ENCODE results near the gene FCMR.

The FCMR gene

DNA sequence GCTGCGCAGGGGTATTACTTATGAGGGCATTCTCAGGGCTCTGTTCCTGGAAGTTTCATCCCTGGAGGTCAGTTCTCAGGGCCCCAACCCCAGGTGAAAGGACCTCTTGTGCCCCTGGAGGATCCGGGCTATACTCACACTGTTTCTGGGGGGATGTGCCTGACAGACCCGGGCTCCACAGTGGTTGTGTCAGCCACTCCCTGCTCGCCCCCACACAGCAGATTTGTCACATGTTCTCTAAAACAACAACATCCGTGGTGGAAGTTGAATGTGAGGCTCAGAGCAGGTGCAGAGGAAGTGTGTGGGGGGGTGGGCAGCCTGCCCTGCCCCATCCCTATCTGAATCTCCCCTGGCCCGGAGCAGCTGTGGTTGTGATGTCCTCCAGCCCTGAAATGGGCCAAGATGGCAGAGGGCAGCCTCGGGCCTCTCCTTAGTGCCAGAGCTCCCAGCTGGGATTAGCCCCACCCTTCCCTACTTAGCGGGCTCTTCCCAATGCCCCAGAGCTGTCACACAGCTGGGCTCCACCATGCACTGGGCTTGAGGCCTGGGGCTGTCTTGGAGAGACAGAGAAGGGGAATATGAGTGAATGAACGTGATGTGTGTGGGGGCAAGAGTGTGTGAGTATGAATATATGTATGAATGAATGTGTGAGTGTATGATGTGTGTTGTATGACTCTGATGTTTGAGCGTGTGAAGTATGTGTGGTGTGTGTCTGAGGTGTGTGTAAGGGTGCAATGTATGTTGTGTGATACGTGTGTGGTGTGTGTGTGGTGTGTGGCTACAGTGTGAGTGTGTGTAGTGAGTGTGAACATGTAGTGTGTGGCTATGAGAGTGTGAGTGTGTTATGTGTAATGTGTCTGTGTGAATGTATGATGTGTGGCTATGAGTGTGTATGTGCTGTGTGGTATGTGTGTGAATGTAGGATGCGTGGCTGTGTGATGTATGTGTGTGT is 1.5 kb upstream of the FCMR start:
- DNase-seq: peak; percentile 60 to 88

DNA sequence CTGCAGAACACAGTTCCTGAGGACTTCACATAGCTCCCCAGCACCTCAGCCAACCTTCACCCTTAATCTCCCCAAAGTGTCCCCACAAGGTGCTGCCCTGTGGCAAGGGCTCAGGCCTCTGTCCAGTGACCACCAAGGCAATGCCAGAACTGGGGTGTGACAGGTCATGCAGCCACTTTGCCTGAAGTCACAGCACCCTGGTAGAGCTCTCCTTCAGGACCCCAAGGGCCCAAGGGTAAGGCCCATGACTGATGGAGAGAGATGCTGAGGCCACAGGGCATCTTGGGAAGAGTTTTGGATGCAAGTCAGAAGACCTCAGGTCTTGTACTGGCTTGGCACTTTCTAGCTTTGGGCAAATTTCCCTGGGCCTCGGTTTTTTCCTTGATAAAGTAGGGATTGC is 783 bp upstream of the FCMR start:
- DNase-seq: no peak

DNA sequence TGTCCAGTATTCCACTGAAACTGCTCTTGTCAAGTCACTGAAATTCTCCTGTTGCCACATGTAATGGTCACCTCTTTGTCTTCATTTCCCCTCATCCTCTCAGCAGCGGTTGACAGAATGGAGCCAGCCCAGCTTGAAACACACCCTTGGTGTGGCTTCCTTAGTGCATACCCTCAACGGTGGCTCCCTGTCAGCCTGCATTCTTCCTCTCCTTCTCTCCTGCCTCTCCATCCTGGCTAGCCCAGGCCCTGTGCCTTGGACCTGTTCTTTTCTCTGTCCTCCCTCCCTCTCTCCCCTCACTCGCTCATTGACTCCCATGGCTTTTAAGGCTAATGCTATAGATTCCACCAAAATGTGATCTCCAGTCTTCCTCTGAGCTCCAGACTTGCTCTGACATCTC is 3.7 kb downstream of the FCMR start:
- DNase-seq: no peak

DNA sequence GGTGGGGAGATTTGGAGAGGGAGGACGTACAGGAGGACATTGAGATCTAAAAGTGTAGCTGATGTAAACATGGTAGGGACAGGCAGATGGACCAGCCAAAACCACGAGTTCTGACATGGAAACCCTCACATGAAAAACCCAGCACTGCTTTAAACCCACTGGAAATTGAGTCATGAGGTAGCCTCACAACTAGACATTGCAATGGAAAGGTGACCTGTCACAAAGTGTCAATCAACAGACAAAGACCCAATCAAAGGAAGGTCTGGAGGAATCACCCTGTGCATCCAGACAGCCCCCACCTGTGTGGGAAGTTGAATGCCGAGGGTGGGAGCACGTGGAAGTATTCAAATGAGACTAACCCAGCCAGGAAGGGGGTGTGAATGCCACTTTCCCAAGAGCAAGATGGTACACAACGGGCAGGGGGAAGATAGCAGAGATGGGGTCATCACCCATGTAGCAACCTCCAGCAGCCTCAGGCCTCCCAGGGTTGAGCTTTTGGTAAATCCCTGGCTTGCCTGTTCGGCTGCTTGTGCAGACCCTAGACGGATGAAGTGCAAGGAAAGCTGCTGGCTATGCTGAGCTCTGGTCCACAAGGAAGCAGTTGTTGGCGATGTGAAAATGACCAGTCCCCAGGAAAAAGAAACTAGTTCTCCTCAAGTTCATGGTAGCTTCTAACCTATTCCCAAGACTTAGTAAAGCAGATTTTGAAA is 5.6 kb downstream of the FCMR start:
- no peak for DNase-seq

DNA sequence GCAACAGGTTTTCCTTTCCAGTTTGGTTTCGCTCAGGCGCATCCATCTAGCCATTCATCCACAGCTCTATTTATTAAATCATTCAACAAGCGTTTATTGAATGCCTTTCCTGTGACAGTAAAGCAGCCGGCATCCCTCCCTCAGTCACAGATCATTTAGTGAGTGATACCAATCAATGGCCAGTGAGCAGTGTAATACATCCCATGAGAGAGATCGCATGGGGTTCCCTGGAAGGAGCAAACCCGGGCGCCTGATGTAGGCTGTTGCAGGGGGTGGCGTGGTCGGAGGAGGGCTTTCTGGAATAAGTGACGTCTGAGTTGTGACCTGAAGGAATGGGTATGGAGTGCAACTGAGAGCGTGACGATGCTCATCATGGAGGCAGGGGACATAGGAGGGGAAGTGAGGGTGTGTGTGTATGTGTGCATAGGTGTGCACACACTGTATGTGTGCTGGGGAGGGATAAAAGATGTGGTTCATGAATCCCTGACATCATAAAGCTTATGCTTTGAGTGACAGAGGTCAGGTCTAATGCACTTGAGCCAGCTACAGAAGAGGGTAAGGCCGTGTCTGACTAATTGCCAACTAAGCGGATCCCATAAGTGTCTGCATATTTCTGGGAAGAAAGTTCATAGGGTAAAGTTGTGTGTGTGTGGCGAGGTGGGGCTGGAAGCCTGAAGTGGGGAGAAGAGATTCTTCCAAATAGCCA is 6.6 kb downstream of the FCMR start:
- no peak for DNase-seq

DNA sequence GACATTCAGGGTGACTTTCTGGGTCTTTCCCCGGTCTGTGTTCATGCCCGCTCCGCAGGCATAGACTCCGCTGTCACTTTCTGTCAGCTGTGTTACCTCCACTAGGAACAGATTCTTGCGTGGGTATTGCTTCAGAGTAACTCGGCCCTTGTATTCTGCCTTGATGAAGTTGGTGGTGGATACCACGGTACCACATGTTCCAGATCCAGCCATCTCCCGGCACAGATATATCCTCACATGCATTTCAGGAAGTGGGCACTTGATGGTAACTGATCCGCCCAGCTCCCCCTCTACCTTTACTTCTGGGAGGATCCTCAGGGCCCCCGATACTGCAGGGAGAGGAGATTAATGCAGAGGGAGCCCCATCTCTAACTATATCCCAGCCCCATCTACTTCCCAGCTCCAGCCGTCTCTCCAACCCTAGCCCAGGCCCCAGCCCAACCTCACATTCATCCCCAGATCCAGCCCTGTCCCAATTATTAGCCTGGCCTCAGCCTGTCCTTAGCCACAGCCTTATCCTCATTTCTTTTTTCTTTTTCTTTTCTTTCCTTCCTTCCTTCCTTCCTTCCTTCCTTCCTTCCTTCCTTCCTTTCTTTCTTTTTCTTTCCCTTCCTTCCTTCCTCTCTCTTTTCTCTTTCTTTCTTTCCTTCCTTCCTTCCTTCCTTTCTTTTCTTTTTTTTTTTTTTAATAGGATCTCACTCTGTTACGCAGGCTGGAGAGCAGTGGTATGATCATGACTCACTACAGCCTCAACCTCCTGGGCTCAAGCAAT is 7.8 kb downstream of the FCMR start:
- no peak for DNase-seq

DNA sequence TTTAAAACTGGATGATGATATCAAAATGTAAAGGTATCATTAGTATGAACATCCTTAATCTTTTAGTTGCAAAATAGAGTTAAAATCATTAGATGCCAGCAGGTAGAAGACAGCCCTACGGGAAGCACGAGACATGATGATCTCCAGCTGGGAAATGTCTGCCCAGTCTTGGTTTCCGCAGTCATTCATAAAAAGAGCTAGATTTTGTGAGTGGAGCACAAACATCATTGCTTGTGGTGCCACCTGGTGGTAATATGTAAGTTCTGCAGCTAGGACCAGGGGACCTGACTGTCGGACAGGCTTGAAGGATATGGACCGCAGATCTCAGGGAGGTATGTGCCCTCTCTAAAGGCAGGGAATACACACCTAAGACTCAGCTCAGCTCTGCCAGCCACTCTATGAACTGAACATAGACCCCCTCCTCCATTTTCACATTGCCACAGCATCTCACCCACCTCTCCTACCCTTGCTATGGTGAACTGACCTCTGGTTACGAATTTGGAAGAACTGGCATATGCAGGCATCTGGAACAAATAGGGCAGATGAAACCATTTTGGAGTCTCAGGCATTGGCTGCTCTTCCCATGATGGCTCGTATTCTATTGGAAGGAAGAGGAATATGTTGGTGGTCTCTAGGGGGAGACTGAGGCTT is 9.2 kb downstream of the FCMR start:
- peak; percentile 80 to 86 for DNase-seq

DNA sequence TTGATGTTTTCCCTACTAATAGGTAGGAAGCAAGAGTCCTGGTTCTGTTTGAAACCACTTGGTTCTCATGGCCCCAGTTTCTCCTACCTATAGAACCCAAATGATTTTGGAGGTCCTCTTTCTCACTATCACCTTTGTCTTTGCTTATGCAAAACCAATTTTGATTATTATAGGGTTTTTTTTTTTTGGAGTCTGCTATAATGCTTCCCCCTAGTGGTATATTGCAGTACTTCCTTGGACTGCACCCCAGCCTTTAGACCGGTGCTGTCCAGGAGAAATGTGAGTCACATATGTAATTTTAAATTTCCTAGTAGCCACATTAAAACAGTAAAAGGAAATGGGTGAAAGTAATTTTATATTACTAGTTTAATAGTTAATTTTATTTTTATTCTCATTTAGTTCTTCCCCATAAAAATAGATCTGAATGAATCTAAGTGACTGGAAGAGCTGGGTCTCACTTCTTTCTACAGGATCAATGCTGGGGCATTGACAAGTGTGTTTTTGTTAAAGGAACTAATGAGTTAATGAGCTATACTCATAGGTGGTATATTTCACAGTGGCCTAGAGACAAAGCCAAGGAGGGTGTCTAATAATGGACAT is 10.6 kb downstream of the FCMR start:
- peak; percentile 54 to 60 for DNase-seq

DNA sequence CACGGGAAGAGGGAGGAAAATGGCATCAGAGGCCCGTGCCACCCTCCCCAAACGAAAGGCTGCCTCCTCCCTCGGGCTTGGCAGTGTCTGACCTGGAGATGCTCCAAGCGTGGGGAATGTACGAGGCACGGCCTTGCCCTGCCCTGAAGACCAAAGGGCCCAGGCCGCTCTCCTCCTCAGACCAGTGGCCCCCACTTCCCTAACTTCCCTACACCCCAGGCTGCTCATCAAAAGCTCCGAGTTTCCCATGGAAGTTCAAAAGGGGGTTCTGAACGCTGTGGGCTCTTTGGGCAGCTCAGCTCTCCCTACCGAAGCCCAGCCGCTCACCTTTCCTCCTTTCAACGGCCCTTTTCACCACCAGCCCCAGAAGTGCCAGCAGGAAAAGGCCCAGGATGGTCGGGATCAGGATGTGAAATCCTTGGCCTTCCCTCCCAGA is 11.8 kb downstream of the FCMR start:
- DNase-seq: no peak

DNA sequence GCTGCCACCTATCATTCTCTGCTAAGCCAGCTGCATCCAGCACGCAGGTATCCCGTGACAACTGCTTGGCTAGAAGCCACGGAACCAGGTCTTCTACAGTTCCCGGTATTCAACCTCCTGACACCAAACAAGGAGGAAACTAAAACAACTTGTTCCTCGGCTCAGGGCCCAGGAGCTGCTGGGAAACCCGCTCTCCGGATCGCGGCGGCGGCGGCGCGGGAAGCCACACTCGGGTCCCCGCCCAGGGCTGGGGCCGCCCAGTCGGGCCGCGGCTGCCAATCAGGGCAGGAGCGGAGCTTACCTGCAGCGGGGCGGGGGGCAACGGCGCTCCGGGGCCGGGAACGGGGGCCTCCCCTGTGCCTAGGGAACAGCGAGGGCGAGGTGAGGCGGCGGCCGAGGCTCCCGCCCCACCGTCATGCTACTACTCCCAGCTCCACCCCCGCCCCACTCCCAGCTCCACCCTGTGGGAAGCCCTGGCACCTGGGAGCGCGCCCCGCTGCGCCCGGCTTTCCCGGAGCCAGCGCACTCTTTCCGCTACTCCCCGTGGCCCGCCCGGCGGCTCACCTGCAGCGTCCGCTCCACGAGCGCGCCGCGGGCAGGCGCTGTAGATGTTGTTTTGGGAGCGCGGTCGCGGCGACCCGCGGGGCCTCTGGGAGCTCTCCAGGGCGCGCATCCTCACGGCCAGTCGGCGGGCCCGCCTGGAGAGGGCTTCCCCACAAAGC is 12.4 kb downstream of the FCMR start:
- no peak for DNase-seq

DNA sequence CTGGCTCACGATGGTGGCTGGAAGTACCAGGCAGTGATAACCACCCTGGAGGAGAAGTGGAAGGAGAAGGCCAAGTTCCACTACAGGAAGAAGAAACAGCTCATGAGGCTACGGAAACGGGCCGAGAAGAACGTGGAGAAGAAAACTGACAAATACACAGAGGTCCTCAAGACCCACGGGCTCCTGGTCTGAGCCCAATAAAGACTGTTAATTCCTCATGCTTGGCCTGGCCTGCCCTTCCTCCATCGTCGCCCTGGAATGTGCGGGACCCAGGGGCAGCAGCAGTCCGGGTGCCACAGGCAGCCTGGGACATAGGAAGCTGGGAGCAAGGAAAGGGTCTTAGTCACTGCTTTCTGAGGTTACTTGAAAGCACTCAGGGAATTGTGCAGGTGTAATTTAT is 13.7 kb downstream of the FCMR start:
- no peak for DNase-seq

DNA sequence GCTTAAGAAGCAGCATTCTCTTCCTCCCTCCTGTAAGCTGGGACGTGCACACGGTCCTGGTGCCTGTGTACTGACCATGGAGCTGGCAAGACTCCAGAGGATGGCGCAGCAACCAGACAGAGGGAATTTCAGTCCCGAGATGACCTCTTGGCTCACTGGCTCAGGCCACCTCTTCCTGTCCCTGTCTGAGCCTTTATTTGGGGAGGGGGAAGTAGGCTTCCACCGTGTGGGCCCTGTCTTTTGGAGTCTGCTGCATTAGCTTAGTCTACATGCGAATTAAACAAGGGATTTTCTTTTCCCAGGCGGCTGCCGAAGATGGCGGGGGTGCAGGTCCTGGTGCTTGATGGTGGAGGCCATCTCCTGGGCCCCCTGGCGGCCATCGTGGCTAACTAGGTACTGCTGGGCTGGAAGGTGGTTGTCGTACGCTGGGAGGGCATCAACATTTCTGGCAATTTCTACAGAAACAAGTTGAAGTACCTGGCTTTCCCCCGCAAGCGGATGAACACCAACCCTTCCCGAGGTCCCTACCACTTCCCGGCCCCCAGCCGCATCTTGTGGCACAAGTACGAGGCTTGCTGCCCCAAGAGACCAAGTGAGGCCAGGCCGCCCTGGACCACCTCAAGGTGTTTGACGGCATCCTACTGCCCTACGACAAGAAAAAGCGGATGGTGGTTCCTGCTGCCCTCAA is 14.3 kb downstream of the FCMR start:
- no peak for DNase-seq

DNA sequence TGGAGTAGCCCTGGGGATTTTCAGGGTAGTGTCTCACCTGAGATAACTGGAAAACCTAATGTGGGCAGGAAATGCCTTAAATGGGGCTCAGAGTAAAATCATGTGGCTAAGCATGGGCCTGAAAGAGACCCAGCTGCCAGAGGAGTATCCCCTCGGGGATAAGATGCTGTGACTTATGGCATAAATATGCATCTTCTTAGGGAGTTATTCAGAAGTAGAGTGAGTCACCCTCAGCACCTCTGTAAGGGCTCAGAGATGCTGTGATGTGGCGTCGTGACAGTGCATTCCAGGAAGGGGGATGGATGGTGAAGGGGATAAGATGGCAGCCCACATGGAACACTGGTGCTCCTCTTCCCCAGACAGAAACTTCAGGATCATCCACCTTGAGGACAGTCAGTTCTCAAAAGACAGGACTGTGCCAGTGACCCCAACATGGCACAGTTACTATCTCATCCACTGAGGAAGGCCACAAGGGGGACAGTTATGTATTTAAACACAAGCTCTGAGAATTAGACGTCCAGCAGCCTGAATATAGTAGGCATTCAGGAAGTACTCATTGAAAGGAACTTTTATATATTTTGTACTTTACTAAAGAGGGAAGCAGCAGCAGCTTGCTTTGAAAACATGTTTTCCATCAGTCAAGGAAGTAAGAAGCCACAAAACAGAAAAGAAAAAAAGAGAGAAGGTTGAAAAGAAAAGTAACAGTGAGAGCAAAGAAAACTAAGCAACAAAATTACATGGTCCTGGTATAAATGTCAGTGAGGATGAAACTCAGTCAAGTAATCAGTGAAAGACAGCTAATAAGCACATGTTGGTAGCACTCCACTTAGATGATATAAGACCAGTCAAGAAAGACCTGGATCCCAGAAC is 16.2 kb downstream of the FCMR start:
- DNase-seq: peak in 1 of 2 donors; percentile 16

DNA sequence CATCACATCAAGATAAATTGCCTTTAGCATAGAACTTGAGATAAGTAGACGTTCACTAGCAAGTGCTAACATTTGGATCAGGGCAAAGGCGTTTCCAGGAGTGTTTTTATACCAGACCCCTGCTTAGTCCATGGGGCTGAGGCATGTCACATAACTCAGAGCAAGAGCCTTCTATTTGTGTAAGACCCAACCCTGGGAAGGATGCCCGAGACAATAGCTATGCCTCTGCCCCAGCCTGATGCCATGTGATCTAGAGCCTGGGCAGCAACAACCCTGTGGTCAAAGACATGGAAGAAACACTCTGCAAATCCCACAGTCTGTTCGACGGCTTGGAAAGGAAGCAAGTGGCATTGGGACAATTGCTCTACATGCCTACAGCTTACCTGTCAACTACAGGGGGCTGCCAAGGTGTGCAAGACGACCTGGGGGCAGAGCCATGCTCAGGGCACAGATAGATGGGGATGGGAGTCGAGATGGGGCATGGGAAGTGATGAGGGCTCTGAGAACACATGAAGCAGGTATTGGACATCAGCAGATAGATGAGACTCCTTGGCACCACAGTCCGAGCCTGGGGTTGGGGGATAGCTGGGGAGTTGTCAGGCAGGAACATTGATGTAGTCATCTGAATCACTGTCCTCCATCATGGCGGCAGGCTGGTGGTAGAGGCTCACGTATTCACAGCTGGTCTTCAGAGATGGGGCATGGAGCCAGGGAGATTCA is 17.2 kb downstream of the FCMR start:
- no peak for DNase-seq

DNA sequence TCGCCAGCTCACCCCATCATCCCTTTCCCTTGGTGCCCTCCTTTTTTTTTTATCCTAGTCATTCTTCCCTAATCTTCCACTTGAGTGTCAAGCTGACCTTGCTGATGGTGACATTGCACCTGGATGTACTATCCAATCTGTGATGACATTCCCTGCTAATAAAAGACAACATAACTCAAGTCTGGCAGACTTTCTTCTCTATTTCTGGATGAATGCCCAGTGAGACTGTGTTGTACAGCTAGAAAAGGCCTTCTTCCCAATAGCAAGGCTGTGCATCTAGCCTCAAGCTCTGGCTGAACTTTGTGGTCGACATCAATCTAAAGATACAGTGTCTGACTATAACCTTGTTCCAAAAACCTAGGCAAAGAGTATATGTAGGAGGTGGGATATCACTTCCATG is 18.1 kb downstream of the FCMR start:
- no peak for DNase-seq

DNA sequence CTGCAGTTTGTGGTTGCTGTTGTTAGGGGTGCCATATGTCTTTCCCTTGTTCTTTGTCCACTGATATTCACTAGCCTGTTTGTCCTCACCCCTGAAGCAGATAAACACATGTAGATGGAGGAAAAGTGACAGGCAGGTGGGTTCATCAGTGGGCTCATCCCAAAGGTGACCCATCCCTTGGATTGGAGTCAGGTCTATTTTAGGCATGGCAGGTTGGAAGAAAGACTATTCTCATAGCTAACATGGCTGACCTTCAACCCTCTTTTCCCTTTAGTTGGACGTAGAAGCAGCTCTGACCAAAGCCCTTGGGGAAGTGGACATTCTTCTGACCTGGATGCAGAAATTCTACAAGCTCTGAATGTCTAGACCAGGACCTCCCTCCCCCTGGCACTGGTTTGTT is 19.0 kb downstream of the FCMR start:
- no peak for DNase-seq

DNA sequence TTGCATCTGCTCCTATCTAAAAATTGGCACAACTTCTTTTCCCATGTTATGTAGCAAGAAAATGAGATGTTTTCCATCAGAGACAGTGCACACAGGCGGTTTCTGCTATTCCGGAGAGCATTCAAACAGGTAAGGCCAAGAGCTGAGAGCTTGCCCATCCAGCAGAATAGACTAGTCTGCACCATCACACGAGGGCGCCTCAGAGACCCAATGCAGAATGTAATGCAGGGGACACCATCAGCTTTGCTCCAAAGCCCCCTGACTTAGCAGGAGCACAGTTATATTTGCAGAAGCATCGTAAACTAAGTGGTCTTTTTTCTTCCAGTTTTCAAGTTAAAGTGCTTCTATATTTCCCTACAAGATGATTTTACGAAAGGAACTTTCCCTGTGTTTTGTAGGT is 19.8 kb downstream of the FCMR start:
- no peak for DNase-seq

DNA sequence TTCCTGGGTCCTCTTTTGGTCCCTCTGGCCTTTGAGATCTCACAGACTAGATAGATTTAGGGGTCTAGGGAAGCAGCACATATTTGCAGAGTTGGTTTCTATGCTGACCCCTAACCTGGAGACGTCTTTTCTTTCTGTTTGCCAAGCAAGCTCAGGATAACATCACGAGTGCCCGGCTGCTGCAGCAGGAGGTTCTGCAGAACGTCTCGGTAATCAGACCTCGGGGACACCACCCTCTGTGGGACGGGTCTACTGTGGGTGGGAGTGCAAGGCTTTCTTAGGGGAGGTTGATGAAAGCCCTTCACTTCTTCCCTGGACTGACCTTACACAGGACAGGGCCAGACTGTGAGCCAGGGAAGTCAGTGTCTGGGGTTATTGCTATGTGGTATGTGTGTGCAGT is 21.6 kb downstream of the FCMR start:
- DNase-seq: no peak

DNA sequence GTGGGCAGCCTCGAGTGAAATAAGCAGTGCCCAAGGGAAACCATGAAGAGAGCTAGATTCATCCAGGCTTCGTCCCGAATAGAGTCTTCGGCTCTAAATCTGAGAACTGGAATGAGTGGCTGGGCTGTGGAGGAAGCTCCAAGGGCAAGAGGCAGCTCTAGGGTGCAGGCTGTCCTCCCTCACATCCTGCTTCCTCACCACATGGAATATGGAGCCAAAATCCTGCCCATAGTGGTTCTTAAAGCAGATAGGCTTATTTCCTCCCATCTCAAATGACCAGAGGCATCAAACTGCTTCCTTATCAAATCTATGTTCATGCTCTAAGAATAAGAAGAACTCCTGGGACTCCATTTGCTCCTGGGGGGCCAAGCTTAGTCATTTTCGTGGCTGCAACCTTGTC is 22.0 kb downstream of the FCMR start:
- no peak for DNase-seq

All from inflammatory macrophage (primary cell).